OCI-LY3 (cell line): ENCODE results near the gene KCNQ1.

Experiments
- EZH2phosphoT487 ChIP-seq: fragments of 200-600 bp; shearing (Covaris generic); IDR thresholded peaks from 2 replicates; pipeline ENCODE4 v1.6.1; 2018; ENCODE audit warnings: antibody characterized with exemption, mixed run types, low read depth
- TF ChIP-seq, protein P1 (sequence below): fragments of 200-600, 300-600 bp; sonication (generic); IDR thresholded peaks from 2 replicates; pipeline ENCODE4 v1.5.1; 2014; ENCODE audit warnings: antibody characterized with exemption, low read length, low read depth

DNA sequence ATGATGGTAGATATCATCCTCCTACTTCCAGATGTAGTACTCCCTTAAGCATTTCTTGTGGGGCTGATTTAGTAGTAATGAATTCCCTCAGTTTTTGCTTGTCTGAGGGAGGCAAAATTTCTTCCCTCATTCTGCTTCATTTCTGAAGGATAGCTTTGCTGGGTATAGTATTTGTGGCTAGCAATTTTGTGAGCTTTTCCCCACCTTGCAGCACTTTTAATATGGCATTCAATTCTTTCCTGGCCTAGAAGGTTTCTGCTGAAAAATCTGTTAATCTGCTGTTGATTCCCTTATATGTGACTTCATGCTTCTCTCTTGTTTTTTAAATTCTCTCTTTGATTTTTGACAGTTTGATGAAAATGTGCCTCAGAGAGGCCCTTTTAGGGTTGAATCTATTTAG, 204.6 kb downstream of the KCNQ1 start:
- TF ChIP-seq, protein P1, sequence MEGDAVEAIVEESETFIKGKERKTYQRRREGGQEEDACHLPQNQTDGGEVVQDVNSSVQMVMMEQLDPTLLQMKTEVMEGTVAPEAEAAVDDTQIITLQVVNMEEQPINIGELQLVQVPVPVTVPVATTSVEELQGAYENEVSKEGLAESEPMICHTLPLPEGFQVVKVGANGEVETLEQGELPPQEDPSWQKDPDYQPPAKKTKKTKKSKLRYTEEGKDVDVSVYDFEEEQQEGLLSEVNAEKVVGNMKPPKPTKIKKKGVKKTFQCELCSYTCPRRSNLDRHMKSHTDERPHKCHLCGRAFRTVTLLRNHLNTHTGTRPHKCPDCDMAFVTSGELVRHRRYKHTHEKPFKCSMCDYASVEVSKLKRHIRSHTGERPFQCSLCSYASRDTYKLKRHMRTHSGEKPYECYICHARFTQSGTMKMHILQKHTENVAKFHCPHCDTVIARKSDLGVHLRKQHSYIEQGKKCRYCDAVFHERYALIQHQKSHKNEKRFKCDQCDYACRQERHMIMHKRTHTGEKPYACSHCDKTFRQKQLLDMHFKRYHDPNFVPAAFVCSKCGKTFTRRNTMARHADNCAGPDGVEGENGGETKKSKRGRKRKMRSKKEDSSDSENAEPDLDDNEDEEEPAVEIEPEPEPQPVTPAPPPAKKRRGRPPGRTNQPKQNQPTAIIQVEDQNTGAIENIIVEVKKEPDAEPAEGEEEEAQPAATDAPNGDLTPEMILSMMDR, result no peak
- TF ChIP-seq EZH2phosphoT487, result no peak
